GM19043 (cell line): ENCODE data around the gene GDF2.

Experiments
- ATAC-seq: cut with Tn5 transposase; IDR thresholded peaks from one replicate; pipeline ENCODE4 v1.9.1; 2021; ENCODE audit warnings: low read depth; ENCODE audit not compliant: unreplicated experiment

The GDF2 gene

DNA sequence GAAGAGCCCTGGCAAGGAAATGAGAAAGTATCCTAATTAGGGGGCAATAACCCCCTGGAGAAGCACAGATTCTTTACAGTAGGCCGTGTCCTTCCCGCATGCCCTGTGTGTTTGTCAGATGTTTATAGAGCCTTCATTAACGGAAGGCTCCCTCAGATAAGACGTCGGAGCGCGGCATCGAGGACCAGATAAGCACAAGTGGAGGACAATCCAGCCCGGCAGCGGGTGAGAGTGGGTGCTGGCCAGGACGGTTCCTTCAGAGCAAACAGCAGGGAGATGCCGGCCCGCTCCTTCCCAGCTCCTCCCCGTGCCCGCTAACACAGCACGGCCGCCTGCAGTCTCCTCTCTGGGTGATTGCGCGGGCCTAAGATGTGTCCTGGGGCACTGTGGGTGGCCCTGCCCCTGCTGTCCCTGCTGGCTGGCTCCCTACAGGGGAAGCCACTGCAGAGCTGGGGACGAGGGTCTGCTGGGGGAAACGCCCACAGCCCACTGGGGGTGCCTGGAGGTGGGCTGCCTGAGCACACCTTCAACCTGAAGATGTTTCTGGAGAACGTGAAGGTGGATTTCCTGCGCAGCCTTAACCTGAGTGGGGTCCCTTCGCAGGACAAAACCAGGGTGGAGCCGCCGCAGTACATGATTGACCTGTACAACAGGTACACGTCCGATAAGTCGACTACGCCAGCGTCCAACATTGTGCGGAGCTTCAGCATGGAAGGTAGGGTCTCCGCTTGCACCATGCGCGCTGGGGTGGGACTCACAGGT is at the start of gene GDF2:
GDF2 (plus strand) TSS at position 155 of the 762 bp plus-strand sequence; CDS start at position 370, 215 bp downstream.
- no peak for ATAC-seq

DNA sequence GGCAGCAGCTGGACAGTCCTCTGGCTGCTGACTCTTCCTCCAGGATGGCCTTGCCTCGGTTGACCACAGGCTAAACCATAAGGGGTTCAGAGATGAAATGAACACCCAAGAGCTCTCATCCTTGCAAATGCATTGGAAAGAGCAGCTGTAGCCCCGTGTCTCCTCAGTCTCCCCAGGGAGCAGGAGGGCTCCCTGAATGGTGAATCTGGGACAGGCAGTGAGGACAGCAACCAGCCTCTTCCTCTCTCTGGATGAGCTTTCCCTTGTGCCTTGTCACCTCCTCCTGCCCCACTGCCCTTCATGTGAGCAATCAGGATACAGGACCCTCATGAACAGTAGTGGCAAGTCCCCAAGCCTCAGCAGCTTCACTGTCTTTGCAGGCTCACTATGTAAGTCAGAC is 46.2 kb upstream of the GDF2 start:
- ATAC-seq, result no peak

- ATAC-seq, result no peak
Measured at GRCh38 chr10:47276576-47277351, 45.5 kb upstream of the GDF2 start.

- no peak for ATAC-seq
Measured at GRCh38 chr10:47277352-47278151, 44.7 kb upstream of the GDF2 start.

- no peak for ATAC-seq
Measured at GRCh38 chr10:47278152-47278473, 44.1 kb upstream of the GDF2 start.

- no peak for ATAC-seq
Measured at GRCh38 chr10:47278720-47279119, 43.5 kb upstream of the GDF2 start.

DNA sequence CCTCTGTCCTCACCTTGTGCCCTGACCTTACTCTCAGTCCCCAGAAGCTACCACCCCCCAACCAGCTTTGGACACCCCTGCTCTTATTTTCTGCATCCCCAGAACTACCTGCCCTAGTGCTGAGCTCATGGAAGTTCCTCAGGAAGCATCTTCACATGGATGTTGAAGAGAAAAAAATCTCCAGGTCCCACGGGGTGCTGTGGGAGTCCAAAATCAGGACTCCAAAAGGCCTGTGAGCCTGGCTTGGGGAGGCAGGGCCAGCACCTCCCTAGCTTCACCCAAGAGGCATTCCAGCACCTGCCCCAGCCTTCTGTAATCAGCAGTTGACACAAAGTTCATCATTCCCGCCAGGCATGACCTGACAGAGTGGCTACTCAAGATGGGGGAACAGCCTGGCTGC is 43.0 kb upstream of the GDF2 start:
- ATAC-seq, result no peak

DNA sequence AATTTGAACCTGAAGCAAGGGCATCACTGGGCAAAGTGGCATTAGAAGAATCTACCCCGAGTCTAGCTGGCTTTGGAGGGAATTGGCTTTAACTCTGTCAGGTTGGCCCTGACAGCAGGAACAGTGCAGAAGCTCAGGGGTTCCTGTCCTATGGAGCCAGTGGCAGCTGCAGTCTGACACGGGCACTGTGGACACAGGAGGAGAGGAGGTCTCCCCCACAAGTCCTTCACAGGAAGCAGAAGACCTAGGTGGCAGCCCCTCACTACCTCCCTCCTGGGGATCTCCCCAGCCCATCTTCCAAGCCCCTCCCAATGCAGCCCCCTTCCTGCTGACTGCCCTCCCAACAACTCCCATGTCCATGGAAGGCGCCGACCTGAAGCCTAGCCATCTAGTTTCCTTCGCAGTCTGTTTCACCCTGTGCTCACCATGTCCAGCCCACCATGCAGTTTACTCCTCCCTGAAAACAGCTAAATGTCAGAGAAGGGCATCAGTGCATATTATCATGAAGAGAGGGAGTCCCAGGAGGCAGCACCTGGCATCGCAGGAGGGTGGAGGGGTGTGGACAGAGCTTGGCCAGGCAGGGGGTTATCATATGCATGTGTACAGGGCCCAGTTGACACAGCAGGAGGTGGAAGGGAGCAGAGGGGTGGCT is 40.1 kb upstream of the GDF2 start:
- no peak for ATAC-seq

DNA sequence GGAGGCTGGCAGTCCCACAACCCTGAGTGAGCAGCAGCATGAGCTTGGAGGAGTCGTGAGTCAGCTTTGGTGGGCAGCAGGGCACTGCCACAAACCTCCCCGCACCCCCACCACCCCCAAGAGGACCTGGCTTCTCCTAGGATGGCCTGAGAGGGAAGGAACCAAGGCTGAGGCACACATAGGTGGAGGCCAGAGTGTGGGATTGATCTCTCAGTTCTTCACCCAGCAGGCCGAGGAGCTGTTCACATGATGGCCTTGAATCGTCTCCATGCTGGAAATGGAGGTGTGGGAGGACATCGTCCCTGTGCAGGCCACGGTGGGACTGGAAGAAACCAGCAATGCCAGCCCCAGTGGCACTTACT is 39.6 kb upstream of the GDF2 start:
- no peak for ATAC-seq

GRCh38 chr10:47283101-47283630 is 39.1 kb upstream of the GDF2 start:
- ATAC-seq, result no peak

DNA sequence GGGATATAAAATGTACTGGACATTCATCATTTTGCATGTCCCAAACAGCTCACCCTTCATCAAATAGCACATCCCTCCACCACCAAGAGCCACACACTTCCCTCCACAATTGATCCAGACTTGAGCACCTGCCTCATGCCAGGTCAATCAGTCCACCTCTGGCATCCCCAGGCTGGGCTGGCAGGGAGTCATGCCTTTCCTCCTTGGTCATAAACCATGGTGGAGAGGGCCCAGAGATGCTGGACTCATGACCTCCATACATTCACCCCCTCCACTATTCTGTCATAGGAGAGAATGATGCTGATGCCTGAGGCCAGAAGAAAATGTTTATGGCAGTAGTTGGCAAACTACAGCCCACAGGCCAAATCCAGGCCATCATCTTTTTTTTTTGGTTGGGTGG is 38.4 kb upstream of the GDF2 start:
- no peak for ATAC-seq

GRCh38 chr10:47285381-47286115 is 36.7 kb upstream of the GDF2 start:
- no peak for ATAC-seq

- ATAC-seq, result no peak
Measured at GRCh38 chr10:47286116-47286505, 36.1 kb upstream of the GDF2 start.

- ATAC-seq, result no peak
Measured at GRCh38 chr10:47286591-47287315, 35.5 kb upstream of the GDF2 start.

DNA sequence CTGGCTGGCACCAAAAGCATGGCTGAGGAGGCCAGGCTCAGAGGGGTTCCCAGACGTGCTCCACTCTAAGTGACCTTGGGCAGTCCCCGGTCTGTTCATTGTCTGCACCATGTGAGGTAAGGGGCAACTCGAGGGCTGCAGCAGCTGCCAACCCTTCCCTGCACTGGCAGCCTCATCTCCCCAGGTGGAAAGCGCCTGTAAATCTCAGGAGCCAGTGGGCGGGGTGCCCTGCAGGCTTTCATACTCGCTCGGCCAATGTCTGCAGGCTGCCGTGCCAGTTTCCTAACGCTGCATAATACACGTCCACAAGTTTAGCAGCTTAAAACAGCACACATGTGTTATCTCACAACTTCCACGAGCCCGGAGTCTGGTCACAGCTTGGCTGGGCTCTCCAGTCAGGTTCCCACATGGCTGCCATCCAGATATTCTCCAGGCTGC is 34.9 kb upstream of the GDF2 start:
- no peak for ATAC-seq

DNA sequence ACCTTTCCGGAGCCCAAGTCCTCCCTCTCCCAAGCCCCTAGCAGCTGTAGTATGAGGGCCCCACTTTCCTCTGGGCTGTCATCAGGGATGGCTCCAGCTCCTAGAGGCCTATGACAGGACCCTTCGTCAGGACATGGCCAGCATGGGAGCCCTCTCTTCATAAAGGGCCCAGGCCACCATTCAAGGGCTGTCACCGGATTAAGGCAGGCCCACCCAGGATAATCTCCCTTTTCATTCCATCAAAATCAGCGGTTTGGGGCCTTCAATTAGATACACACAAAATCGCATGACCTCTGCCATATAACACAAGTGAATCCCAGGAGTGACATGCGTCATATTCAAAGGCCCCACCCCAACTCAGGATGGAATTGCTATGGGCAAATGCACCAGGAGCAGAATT is 34.4 kb upstream of the GDF2 start:
- ATAC-seq, result no peak

- ATAC-seq, result no peak
Measured at GRCh38 chr10:47288236-47288635, 34.0 kb upstream of the GDF2 start.

DNA sequence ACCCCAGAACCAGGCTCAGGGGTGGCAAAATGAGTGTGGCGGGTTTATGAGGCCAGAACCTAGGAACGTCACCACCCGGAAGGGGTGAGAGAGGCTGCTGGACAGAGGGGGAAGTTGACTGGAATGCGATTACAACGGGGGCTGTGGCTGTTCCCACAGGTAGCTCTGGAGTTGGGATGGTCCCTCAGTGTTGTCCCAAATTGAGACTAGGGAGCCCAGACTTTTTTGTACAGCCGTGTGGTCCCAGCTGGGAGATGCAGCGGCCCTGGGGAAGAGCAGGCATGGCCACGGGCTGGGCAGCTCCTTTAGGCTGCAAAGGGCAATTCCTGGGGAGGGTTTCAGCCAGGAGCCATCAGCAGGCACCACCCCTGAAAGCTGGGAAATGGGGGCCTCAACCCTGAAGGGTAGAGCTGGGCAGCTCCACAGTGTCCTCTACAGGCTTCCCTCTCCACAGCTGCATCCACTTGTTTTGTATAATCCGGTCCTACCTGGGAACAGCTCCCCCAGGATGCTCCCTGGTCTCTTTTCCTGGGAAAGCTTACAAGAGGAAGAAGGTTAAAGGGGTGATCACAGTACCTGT is 33.2 kb upstream of the GDF2 start:
- no peak for ATAC-seq

- ATAC-seq, result no peak
Measured at GRCh38 chr10:47289921-47290320, 32.3 kb upstream of the GDF2 start.
